ENCODE results near the gene TRAF7.

- TF ChIP-seq CTCF (IDR thresholded peaks at IDR 0.05; ENCODE audit: borderline replicate concordance, extremely low read depth, low read length, poor library complexity, severe bottlenecking) (no peak), EZH2 (IDR thresholded peaks at IDR 0.05; ENCODE audit: borderline replicate concordance, low read depth, low read length, severe bottlenecking) (no peak)
Measured at GRCh38 chr16:2212362-2213324, 57.1 kb downstream of the TRAF7 start.

Data from DND-41 (cell line).